Lower leg skin (tissue), 4 donors: ENCODE data around the gene PARM1. TPM values are rescaled to one million over a fixed set of nuclear protein-coding genes. Genes with fewer than 3 reads are reported as not detected.

Experiments used
- DNase-seq, 2 donors: peaks; one replicate each; pipeline ENCODE4 v3.0.0-alpha.2; 2019; ENCODE audit warnings: low spot score in 2 of 2
- H3K4me3 ChIP-seq: fragments of 200-600 bp; sonication (generic); 2 replicates; pipeline ENCODE4 v1.5.1; 2017; ENCODE audit warnings: mild to moderate bottlenecking, low read depth; ENCODE audit not compliant: poor library complexity, severe bottlenecking
- CTCF ChIP-seq, 3 donors: fragments of 450-650 bp; IDR thresholded peaks; one replicate each; pipeline ENCODE4 v1.5.1; 2016; ENCODE audit warnings: antibody characterized with exemption in 3 of 3, mild to moderate bottlenecking in 3 of 3, moderate library complexity in 2 of 3
- POLR2A ChIP-seq, 2 donors: fragments of 450-650 bp; IDR thresholded peaks; one replicate each; pipeline ENCODE4 v1.6.1; 2016 to 2017; ENCODE audit warnings: antibody characterized with exemption in 2 of 2, mild to moderate bottlenecking in 1 of 2, moderate library complexity in 1 of 2
- WGBS, 2 donors: methylation state at CpG; one replicate each; pipeline ENCODE4 v1.1.5; 2018; 5-methylcytosine and 5-hydroxymethylcytosine counted together
- intact Hi-C: fragments of 100-400 bp; cut with DNase I; formaldehyde crosslinking; loops from one replicate; pipeline ENCODE4 v1.15.0; 2023; ENCODE audit warnings: low total_unique reads
- total RNA-seq, 4 donors: library from RNA; depleted of rRNA; stranded (reverse); fragments of >200 nt; gene quantifications; one replicate each; pipeline ENCODE4 v1.1.0, GENCODE V29; 2016

PARM1 gene
- total RNA-seq, 4 donors from 2014 or later = 7.1 to 28.0 (median 10.9) TPM

DNA sequence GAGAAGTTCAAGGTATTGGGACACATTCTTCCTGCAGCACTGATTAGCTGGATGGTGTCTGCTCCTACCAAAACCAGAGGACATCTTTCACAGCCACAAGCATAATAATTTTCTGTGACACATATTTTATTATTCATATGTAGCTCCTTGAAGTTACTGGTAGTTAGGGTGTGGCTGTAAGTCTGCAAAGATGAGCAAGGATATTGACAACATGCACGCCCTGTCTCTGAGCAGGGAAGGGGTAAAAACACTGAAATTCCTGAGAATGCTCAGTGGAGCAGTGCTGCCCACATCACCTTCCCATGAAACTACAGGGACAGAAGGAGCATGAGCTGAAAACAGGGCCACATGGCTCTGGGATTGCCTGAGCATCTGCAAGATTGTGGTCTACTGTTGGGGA, 38.9 kb downstream of the PARM1 start:
- TF ChIP-seq CTCF (IDR thresholded peaks at IDR 0.05) (no peak), POLR2A (IDR thresholded peaks at IDR 0.05) (no peak)
- intact Hi-C loops = no loop called here
- no peak for DNase-seq
- no peak overlapping the region for H3K4me3 ChIP-seq
- WGBS, 2 donors = 37 to 55% methylated on average over 1 of the region's 1 CpG

- no peak overlapping the region for H3K4me3 ChIP-seq
- DNase-seq = no peak
- intact Hi-C loops = no loop called here
- 85 to 93% methylated on average over 2 of the region's 2 CpGs for WGBS, 2 donors
- TF ChIP-seq POLR2A (IDR thresholded peaks at IDR 0.05) = no peak
- no peak for TF ChIP-seq CTCF (IDR thresholded peaks at IDR 0.05)
Measured at GRCh38 chr4:74975082-74975481, 42.2 kb downstream of the PARM1 start.

DNA sequence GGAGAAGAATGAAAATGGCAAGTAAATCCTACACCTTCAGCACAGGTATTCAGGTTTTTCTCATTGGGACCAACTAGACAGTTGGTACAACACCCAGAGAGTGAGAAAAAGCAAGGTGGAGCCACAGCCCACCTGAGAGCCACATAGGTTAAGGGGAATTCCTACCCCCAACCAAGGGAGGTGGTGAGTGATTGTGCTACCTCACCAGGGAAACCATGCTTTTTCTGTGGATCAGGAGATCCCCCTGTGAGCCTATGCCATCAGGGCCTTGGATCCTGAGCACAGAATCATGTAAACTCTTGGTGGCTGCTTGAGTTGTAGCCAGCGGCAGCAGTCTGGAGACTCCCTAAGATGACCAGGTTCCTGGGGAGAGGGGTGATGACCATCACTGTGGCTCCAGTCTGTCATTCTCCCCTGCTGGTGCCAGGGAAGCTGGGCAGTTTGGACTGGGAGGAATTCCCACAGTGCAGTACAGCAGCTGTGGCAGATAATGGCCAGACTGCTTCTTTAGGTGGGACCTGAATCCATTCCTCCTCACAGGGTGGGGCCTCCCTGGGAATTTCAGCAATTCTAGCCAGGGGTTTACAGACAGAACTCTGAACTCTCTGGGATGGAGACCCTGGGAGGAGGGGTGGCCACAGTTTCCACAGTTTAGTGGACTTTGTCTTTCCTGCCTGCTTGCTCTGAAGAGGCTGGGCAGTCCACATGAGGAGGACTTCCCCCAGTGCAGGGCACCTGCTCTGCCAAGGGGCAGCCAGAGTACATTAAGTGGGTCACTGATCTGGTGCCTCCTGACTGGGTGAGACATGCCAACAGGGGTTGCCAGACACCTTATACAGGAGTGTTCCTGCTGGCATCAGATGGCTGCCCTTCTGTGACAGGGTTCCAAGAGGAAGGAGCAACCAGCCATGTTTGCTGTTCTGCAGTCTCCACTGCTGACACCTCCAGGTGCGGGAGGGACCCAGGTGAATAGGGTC, 43.2 kb downstream of the PARM1 start:
- H3K4me3 ChIP-seq = no peak overlapping the region
- WGBS, 2 donors = 98 to 100% methylated on average over 1 to 2 of the region's 2 CpGs
- DNase-seq = no peak
- TF ChIP-seq CTCF (IDR thresholded peaks at IDR 0.05) (no peak), POLR2A (IDR thresholded peaks at IDR 0.05) (no peak)
- intact Hi-C loops = no loop called here

GRCh38 chr4:74982546-74983252, 49.8 kb downstream of the PARM1 start:
- WGBS, 2 donors = 59 to 66% methylated on average over 1 of the region's 1 CpG
- no peak overlapping the region for H3K4me3 ChIP-seq
- TF ChIP-seq CTCF (IDR thresholded peaks at IDR 0.05) = no peak
- TF ChIP-seq POLR2A (IDR thresholded peaks at IDR 0.05) = no peak
- DNase-seq = no peak
- intact Hi-C loops = no loop called here

DNA sequence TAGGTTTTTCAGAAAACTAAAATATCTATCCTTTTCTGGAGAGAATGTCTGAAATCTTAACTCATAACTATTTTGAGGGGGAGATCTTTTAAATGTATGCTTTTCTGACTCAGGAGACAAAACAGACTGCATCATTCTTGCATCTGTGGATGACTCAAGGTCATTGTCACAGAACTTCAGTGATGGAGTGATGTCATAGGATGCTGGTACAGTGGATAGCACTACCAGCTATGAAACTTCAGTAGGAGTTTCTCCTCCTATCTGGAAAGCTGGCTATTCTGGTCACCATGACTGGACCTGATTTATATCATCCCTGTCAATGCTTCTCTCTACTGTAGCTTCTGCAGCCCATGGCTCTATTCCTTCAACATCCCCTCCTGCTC, 50.3 kb downstream of the PARM1 start:
- no peak for DNase-seq
- TF ChIP-seq CTCF (IDR thresholded peaks at IDR 0.05) (no peak), POLR2A (IDR thresholded peaks at IDR 0.05) (no peak)
- intact Hi-C loops = no loop called here

More for the DNA sequence above, 50.3 kb downstream of the PARM1 start:
- H3K4me3 ChIP-seq = no peak overlapping the region
